GM12872 (cell line): Measurements from ENCODE around the gene SRR.

ENCODE experiments used
- TF ChIP-seq, protein P1 (sequence below): IDR thresholded peaks from 3 replicates; pipeline ENCODE4 v1.5.1; 2011; ENCODE audit warnings: low read depth, mild to moderate bottlenecking, low read length, moderate library complexity; ENCODE audit not compliant: insufficient read depth

SRR gene

DNA sequence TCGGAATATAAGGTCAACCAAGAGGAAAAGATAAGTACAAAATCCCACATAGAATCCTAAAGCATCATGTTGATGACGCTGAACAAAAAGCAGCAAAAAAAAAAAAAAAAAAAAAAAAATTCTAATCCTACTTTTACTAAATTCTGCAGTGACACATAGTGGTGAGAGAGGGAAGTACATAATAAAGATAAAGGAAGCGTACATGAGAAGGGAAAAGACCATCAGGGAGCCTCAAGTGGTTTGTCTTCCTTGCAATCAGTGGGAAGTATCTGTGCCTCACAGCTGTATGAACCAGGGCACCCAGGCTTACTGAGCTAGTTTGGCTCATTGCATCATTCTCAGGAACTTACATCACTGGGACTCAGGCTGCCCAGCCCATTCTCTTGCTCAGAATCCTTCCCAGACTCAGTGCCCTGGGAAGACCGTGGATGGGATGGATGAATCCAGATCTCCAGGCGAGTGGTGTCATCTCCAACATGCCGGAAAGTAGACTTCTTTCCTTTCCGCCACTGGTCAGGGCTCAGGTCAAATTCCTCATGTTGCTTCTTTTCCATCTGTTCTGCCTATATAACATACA lies 21.4 kb upstream of the SRR start:
- TF ChIP-seq, protein P1, sequence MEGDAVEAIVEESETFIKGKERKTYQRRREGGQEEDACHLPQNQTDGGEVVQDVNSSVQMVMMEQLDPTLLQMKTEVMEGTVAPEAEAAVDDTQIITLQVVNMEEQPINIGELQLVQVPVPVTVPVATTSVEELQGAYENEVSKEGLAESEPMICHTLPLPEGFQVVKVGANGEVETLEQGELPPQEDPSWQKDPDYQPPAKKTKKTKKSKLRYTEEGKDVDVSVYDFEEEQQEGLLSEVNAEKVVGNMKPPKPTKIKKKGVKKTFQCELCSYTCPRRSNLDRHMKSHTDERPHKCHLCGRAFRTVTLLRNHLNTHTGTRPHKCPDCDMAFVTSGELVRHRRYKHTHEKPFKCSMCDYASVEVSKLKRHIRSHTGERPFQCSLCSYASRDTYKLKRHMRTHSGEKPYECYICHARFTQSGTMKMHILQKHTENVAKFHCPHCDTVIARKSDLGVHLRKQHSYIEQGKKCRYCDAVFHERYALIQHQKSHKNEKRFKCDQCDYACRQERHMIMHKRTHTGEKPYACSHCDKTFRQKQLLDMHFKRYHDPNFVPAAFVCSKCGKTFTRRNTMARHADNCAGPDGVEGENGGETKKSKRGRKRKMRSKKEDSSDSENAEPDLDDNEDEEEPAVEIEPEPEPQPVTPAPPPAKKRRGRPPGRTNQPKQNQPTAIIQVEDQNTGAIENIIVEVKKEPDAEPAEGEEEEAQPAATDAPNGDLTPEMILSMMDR: peak; percentile 51

DNA sequence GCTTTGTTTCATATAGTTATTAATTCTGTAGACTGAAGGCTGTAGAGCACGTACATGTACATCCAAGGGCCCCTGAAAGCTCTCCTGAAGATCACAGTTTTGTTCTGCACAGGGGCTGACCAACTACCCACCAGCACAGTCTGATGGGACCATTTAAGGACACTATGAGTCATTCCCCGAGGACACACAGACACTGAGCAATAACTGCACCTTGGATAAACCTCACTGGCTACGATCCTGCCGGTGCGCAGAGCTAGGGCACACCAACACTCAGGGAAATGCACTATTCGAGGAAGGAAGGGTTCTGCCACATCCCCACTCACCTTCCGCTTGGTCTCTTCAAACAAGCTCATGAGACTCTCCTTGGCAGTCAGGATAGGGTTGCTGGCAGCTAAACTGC lies 20.4 kb upstream of the SRR start:
- TF ChIP-seq, protein P1: no peak

DNA sequence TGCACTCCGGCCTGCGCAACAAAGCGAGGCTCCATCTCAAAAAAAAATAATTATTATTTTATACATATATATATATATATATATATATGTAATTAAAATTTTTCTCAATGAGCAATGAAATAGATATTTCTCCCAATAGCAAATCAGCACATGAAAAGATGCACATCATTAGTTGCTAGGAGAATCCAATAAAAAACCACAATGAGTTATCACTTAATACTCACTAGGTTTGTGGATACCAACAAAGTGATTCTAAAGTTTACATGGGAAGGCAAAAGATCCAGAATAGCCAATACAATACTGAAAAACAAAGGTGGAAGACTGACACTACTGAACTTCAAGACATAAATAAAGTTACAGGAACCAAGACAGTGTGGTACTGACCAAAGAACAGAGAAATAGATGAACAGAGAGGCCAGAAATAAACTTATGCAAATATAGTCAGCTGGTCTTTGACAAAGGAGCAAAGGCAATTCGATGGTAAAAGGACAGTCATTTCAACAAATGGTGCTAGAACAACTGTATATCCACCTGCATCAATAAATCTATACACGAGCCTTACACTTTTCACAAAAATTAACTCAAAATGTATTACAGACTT lies 13.8 kb upstream of the SRR start:
- TF ChIP-seq, protein P1: no peak

DNA sequence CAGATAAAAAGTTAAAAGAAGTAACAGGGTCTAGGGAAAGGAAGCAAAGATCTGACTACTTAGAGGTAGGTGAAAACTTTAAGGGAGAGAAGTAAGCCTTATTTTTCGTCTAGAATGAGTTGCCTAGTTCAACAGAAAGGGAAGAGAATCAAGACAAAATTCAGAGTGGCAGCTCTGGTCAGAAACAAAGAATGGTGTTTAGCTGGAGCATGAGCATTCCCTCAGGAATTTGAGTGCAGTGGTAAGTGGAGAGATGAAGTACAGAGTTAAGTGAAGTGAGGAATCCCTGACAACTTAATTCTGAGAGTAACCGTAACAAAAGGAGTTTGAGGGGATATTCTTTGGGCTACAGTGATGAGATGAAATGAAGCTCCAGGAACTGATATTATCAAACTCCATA lies 11.7 kb upstream of the SRR start:
- TF ChIP-seq, protein P1: no peak

DNA sequence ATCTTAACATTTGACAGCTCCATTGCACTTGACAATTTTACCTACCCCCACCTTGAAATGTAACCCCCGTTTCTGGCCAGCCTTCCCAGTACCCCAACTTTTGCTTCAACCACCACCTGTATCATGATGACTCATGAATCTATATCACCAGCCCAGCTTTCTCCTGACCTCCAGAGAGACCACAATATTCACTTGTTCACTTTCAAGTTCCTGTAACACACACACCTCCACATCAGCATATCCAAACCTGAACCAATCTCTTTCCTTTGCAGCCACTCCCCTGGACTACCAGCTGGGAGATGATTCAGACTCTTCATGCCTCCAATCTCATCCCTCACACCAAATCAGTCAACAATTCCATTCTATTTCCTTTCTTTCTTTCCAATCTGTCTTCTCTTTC lies 8.2 kb upstream of the SRR start:
- TF ChIP-seq, protein P1: no peak

DNA sequence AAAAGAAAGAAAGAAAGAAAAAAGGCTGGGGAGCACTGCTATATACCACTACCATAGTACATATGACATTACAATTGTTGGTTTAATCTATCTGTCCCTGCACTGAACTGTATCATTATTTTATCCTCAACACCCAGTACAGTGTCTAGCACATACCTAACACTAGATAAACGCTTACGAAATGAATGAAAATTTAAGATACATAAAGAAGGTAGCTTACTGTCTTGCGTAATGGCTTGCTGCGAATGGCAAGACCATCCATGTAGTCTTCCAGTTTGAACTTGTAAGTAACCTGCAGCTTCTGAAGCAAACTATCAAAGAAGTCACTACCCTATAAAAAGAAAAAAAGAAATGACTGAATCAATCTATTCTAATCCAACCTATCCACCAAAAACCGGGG lies 6.7 kb upstream of the SRR start:
- TF ChIP-seq, protein P1: no peak

DNA sequence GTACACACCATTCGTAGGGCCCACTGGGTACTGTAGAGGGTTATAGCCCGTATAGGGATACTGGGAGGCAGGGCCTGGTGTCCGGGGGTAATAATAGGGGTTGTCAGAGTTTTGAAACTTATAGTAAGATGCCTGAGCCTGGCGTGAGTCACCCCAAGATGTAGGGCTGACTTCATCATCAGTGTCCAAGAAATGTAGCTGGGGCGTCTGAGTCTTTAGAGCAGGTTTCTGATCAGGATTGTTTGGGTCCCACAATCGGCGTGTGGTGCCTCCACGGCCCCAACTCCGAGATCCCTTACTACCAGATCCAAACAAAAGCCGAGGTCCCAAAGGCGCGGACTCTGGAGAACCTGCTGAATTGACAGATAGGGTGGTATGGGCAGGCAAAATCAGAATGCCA lies 4.6 kb upstream of the SRR start:
- TF ChIP-seq, protein P1: no peak
